GM10248 (cell line): ENCODE data around the gene AMIGO1.

ENCODE experiments used
- CTCF ChIA-PET: fragments of 300-600 bp; sonication (Branson Sonifier 250); formaldehyde crosslinking; extraction: SDS; loops from one replicate; lab custom pipeline; 2021; ENCODE audit warnings: antibody characterized with exemption; lab: Yijun Ruan, JAX
- POLR2A ChIA-PET: fragments of 350-650 bp; sonication (Branson Sonifier 250); formaldehyde crosslinking; extraction: SDS; loops from one replicate; lab custom pipeline; 2020; ENCODE audit warnings: antibody characterized with exemption; lab: Yijun Ruan, JAX
- DNase-seq: peaks from one replicate; pipeline ENCODE4 v3.0.0; 2012; ENCODE audit errors: extremely low spot score
- CTCF ChIP-seq: IDR thresholded peaks from 2 replicates; pipeline ENCODE4 v1.5.1; 2012; ENCODE audit warnings: mild to moderate bottlenecking, low read depth; ENCODE audit errors: extremely low read depth, missing control alignments, control extremely low read depth

Gene AMIGO1

GRCh38 chr1:109509176-109510134 is at the start of gene AMIGO1:
AMIGO1 (minus strand) TSS chr1:109509727; CDS start chr1:109508912, 815 bp downstream.
- DNase-seq: peak; percentile 75
- ChIA-PET CTCF (interaction anchor here (1.1 to 43.8 kb wide), 5 partner anchors 11 to 265 kb away, joined by 3 to 1898 read pairs (median 4); partner anchors contain the start of genes CYB561D1 and GPR61), POLR2A (interaction anchor here (0.5 to 1.0 kb wide), 2 partner anchors 16 to 24 kb away, joined by 3 to 4 read pairs; no protein-coding TSS in a partner anchor)
- TF ChIP-seq CTCF: no peak

DNA sequence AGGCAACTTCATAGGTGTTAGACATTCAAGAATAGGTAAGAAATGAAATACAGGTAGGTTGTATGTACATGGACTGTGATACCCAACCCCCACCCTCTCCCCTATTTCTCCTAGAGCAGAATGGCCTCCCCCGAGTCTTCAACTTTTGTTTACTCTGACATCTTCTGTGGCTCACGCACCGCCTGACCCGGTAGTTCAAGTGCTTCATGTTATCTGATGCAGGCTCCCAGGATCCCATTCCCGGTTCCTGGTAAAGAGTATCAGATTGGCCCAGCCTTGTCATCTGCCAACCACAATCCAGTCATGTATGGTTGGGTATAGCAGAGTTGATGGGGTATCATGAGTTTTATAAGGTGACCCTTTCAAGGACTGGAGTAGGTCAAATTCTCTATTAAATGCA is 48.0 kb upstream of the AMIGO1 start:
- ChIA-PET CTCF (interaction anchor here (1.2 kb wide), 1 partner anchor 427 kb away, joined by 3 read pairs; the partner anchor contains the start of gene AHCYL1), POLR2A (no interaction called here)
- no peak for DNase-seq
- no peak for TF ChIP-seq CTCF

DNA sequence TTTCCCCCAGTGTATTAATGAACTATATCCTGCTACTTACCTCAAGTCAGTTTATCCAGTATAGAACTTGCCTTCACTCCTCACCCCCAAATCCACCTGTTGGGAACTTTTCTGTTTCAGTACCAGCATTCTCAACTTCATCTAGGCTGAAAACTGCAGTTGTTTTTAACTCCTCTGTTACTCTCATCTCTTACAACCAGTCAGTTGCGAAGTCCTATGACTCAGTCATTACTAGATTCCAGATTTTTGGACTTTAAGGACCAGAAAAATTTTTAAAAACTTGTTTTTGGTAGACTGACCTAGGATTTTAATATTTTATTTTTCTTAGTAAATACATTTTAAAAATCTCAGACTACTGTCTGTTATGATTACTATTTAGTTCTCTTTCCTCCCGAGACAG is 47.0 kb upstream of the AMIGO1 start:
- no peak for TF ChIP-seq CTCF
- ChIA-PET CTCF (no interaction called here), POLR2A (no interaction called here)
- no peak for DNase-seq

DNA sequence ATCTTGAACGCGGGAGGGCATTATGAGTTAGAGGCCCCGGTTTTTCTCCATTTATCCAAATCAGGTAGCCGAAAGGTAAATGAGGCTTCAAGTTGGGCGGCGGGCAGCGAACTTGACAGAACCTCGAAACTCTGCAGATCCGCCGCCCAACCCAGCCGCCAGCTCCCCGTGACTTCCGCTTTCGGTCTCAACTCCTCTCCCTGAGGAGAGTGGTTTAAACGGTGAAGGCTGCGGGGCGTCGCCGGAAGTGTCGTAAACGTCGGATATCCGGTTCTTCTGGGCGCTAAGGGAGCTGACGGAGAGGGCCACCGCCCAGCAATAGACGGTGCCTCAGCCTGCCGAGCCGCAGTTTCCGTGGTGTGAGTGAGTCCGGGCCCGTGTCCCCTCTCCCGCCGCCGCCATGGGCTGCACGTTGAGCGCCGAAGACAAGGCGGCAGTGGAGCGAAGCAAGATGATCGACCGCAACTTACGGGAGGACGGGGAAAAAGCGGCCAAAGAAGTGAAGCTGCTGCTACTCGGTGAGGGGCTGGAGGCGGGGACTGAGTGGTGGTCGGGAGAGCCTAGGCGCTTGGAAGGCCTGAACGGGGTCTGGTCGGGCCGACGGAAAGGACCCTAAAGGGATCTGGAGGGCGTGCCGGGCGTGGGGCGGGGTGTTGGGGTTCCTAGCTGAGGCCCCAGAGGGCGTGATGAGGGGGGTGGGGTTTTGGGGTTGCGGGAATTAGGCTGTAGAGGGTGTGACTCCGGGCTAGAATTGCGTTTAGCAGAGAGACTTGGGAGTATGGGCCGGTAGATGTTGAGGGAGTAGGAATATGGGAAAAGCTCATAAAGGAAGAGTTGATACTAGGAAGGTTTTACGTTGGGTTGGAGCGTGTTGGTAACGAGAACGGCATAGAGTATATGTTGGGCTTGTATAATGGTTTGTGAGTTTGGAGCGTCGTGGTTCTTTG is 39.1 kb upstream of the AMIGO1 start, which contains the start of gene GNAI3:
GNAI3 (plus strand) TSS at position 295 of the 947 bp plus-strand sequence; CDS start at position 401, 106 bp downstream.
- peak; percentile 95 for DNase-seq
- TF ChIP-seq CTCF: no peak
- POLR2A ChIA-PET: interaction anchor here (0.6 to 1.7 kb wide), 10 partner anchors 13 to 791 kb away, joined by 3 to 6 read pairs (median 5); partner anchors contain the start of genes PSMA5 and RBM15
- CTCF ChIA-PET: interaction anchor here (0.8 to 2.9 kb wide), 23 partner anchors 9 to 481 kb away, joined by 3 to 31 read pairs (median 4); partner anchors contain the start of genes AHCYL1, AMPD2, GNAT2 and GPR61

GRCh38 chr1:109547463-109548320 is 38.2 kb upstream of the AMIGO1 start:
- no peak for TF ChIP-seq CTCF
- peak; percentile 12 for DNase-seq
- ChIA-PET CTCF (interaction anchor here (1.0 to 26.3 kb wide), 25 partner anchors 8 to 437 kb away, joined by 3 to 1898 read pairs (median 8); partner anchors contain the start of genes AHCYL1, AMIGO1, AMPD2 and ATXN7L2), POLR2A (interaction anchor here (1.1 to 1.7 kb wide), 7 partner anchors 14 to 122 kb away, joined by 4 to 6 read pairs (median 5); partner anchors contain the start of gene PSMA5)
